WI38 (cell line): Measurements from ENCODE around the gene OR51B5.
"Not testable (repeated sequence)": the region's sequence is repeated elsewhere in the genome, so short reads cannot be mapped to it uniquely, and the experiment has no call there.

Source experiments
- H3K4me3 ChIP-seq: 2 replicates; pipeline ENCODE4 v1.5.1; 2011; ENCODE audit warnings: low read depth, mild to moderate bottlenecking, control low read depth, low read length
- TF ChIP-seq, protein P1 (sequence below): IDR thresholded peaks from 2 replicates; pipeline ENCODE4 v1.5.1; 2012; ENCODE audit warnings: low read depth, mild to moderate bottlenecking, control low read depth, low read length

Gene OR51B5

DNA sequence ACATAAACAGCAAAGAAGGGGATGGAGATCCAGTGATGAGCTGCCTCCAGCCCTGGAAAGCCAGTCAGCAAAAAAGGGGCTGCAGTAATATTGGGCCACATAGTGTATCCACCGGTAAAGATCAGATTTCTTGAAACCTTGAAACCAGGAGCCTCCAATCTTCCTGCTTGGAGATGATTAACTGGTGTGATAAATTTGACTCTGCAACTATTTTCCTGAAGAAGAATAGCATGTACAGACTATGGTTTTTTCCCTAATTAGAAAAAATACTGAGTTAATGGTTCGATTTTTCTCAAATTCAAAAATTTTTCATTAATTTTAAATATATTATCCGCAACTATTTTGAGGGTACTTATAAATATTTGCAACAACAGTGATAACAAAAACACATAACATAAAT lies 19.1 kb downstream of the OR51B5 start, which contains the start of gene OR51B2:
Gene OR51B2 (minus strand): TSS at position 101 of the 400 bp plus-strand sequence. CDS start 0 bp downstream, at position 101.
- TF ChIP-seq, protein P1, sequence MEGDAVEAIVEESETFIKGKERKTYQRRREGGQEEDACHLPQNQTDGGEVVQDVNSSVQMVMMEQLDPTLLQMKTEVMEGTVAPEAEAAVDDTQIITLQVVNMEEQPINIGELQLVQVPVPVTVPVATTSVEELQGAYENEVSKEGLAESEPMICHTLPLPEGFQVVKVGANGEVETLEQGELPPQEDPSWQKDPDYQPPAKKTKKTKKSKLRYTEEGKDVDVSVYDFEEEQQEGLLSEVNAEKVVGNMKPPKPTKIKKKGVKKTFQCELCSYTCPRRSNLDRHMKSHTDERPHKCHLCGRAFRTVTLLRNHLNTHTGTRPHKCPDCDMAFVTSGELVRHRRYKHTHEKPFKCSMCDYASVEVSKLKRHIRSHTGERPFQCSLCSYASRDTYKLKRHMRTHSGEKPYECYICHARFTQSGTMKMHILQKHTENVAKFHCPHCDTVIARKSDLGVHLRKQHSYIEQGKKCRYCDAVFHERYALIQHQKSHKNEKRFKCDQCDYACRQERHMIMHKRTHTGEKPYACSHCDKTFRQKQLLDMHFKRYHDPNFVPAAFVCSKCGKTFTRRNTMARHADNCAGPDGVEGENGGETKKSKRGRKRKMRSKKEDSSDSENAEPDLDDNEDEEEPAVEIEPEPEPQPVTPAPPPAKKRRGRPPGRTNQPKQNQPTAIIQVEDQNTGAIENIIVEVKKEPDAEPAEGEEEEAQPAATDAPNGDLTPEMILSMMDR: no peak

DNA sequence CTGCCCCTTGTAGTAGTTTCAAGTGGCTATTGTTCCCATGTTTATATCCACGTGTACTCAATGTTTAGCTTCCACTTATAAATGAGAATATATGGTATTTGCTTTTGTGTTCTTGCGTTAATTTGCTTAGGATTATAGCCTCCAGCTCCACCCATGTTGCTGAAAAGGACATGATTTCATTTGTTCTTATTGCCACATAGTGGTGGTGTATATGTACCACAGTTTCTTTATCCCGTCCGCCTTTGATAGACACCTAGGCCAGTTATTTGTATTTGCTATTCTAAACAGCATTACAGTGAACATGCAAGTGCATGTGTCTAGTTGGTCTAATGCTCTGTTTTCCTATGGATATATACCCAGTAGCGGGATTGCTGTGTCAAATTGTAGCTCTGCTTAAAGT lies 26.0 kb downstream of the OR51B5 start:
- TF ChIP-seq, protein P1: no peak

More for the DNA sequence above, 19.1 kb downstream of the OR51B5 start, which contains the start of gene OR51B2:
- H3K4me3 ChIP-seq: no peak within 1 kb of the TSS

DNA sequence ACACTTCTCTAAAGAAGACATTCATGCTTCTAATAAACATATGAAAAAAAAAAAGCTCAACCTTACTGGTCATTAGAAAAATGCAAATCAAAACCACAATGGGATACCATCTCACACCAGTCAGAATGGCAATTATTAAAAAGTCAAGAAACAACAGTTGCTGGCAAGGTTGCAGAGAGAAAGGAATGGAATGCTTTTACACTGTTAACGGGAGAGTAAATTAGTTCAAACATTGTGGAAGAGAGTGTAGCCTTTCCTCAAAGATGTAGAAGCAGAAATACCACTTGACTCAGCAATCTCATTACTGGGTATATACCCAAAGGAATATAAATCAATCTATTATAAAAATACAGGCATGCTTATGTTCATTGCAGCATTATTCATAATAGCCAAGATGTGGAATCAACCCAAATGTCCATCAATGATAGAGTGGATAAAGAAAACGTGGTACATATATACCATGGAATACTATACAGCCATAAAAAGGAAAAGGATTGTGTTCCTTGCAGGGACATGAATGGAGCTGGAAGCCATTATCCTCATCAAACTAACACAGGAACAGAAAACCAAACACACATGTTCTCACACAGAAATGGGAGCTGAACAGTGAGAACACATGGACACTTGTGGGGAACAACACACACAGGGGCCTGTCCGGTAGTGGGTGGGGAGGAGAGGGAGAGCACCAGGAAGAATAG lies 29.8 kb downstream of the OR51B5 start:
- H3K4me3 ChIP-seq: not testable (repeated sequence)

More for the DNA sequence above, 26.0 kb downstream of the OR51B5 start:
- no peak overlapping the region for H3K4me3 ChIP-seq

DNA sequence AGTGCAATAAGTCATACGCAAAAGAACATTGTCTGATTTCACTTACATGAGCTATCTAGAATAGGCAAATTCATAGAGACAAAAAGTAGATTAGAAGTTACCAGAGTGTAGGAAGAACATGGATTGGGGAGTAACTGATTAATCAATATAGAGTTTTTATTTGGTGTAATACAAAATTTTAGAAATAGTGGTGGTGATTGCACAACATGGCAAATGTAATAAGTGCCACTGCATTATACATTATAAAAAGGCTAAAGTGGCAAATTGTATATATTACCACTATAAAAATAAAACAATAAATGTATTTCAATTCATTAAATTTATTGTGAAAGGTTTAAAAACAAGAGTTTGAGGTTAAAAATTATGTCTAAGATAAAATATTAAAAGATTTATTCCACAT lies 32.9 kb downstream of the OR51B5 start:
- TF ChIP-seq, protein P1: no peak
- H3K4me3 ChIP-seq: no peak overlapping the region

DNA sequence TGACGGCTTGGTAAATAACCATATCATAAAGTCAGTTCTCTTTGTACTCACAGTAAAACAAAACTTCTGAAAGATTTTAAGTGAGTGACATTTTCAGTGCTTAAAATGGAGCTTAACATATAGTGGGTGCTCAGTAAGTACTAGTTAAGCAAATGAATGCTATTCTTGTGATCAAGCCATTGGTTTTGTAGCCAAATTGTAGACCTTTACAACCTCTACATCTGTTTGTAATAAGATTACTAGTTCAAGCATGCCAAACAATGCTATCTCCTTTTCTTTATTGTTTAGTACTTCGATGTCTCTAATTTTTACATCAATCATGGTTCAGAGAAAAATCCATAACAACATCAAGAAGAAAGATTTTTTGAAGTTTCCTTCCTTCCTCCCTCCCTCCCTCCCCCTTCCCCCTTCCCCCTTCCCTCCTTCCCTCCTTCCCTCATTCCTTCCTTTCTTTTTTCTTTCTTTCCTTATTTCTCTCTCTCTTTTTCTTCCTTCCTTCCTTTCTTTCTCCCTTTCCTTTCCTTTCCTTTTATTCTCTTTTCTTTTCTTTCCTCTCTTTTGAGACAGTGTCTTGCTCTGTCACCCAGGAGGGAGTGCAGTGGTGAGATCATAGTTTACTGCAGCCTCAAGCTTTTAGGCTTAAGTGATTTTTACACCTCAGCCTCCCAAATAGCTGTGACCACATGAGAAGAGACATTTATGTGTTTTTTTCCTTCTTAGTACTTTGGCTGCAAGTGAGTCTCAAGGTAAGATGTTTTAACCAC lies 35.9 kb downstream of the OR51B5 start:
- TF ChIP-seq, protein P1: no peak
- H3K4me3 ChIP-seq: no peak overlapping the region

DNA sequence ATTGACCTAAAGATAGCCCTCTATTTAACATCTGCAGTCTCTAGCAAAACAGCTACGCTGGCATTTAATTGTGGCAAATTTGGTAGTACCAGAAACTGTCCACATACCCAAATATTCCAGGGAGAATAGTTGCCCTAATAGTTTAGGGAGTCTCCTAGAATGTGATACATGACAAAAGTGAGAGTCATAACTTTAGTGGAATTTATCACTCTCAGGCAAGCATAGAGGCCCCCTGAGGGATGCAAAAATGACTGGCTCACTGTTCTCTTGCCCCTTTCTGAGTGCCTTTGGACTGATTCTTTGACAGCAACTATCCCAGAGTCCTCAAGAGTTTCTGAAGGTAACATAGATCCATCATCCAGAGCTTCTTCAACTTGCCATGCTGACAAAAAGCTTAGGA lies 39.3 kb downstream of the OR51B5 start:
- H3K4me3 ChIP-seq: no peak overlapping the region
- TF ChIP-seq, protein P1: no peak

DNA sequence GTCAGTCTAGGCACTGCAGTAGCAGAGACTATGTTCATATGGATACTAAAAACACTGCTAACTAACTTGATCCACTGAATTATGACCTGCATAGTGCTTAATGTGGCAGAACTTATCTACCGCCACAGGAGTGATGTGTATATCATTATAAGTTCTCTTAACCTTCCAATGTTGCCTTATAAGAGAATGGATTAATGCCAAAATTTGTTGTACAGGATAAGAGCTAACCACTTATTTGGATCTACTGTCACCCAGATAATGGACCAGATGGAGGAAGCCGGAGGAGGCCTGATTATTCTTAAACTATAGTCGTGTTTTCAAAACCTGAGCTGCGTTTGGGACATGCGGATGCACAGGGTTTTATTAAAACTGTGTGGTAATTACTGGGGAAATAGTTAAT lies 39.7 kb downstream of the OR51B5 start:
- TF ChIP-seq, protein P1: no peak

More for the DNA sequence above, 39.7 kb downstream of the OR51B5 start:
- no peak overlapping the region for H3K4me3 ChIP-seq
